ENCODE measurements around the gene SMC1B.

SMC1B gene

GRCh38 chr22:45418056-45418769 is 4.8 kb upstream of the SMC1B start:
- no peak overlapping the region for H2AFZ ChIP-seq (ENCODE audit: low read depth, low read length, severe bottlenecking)
- no peaks in the 10 kb centered on the region for H3F3A ChIP-seq (ENCODE audit: insufficient read depth)
- H3K36me3 ChIP-seq (ENCODE audit: low read length) = no peaks in the 10 kb centered on the region
- no peaks in the 10 kb centered on the region for H3K79me2 ChIP-seq (ENCODE audit: insufficient read depth, low read length)
- H3K27me3 ChIP-seq (ENCODE audit: low read length) = no peaks in the 10 kb centered on the region
- H3K4me3 ChIP-seq (ENCODE audit: insufficient read depth, low read length, poor library complexity, severe bottlenecking) = no peak overlapping the region
- no peaks in the 10 kb centered on the region for H3K9me2 ChIP-seq (replicated peaks; ENCODE audit: insufficient read depth, low read length)
- no peak overlapping the region for H3K4me2 ChIP-seq (ENCODE audit: low read depth, low read length, poor library complexity, severe bottlenecking)
- TF ChIP-seq EZH2phosphoT487 (conservative IDR thresholded peaks at IDR 0.05; ENCODE audit: low read length) = no peak
- TF ChIP-seq, protein P1, sequence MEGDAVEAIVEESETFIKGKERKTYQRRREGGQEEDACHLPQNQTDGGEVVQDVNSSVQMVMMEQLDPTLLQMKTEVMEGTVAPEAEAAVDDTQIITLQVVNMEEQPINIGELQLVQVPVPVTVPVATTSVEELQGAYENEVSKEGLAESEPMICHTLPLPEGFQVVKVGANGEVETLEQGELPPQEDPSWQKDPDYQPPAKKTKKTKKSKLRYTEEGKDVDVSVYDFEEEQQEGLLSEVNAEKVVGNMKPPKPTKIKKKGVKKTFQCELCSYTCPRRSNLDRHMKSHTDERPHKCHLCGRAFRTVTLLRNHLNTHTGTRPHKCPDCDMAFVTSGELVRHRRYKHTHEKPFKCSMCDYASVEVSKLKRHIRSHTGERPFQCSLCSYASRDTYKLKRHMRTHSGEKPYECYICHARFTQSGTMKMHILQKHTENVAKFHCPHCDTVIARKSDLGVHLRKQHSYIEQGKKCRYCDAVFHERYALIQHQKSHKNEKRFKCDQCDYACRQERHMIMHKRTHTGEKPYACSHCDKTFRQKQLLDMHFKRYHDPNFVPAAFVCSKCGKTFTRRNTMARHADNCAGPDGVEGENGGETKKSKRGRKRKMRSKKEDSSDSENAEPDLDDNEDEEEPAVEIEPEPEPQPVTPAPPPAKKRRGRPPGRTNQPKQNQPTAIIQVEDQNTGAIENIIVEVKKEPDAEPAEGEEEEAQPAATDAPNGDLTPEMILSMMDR (IDR thresholded peaks at IDR 0.05; ENCODE audit: insufficient read depth, low read length, poor library complexity, severe bottlenecking) = no peak
- H4K20me1 ChIP-seq (ENCODE audit: low read depth, low read length) = no peaks in the 10 kb centered on the region
- no peaks in the 10 kb centered on the region for H3K9me3 ChIP-seq (ENCODE audit: insufficient read depth, low read length)
- H3K9ac ChIP-seq (ENCODE audit: low read length) = no peak overlapping the region
- no peak overlapping the region for H3K27ac ChIP-seq (ENCODE audit: low read depth, low read length)

- no peaks in the 10 kb centered on the region for H3K9me3 ChIP-seq (ENCODE audit: insufficient read depth, low read length)
- H3K9me2 ChIP-seq (replicated peaks; ENCODE audit: insufficient read depth, low read length) = no peaks in the 10 kb centered on the region
- H2AFZ ChIP-seq (ENCODE audit: low read depth, low read length, severe bottlenecking) = no peak overlapping the region
- no peak overlapping the region for H3K4me3 ChIP-seq (ENCODE audit: insufficient read depth, low read length, poor library complexity, severe bottlenecking)
- no peak for TF ChIP-seq EZH2phosphoT487 (conservative IDR thresholded peaks at IDR 0.05; ENCODE audit: low read length)
- TF ChIP-seq, protein P1 (IDR thresholded peaks at IDR 0.05; ENCODE audit: insufficient read depth, low read length, poor library complexity, severe bottlenecking) = no peak
- no peak overlapping the region for H3K9ac ChIP-seq (ENCODE audit: low read length)
- H3K27me3 ChIP-seq (ENCODE audit: low read length) = no peaks in the 10 kb centered on the region
- no peak overlapping the region for H3K27ac ChIP-seq (ENCODE audit: low read depth, low read length)
- no peaks in the 10 kb centered on the region for H3K79me2 ChIP-seq (ENCODE audit: insufficient read depth, low read length)
- H3K36me3 ChIP-seq (ENCODE audit: low read length) = no peaks in the 10 kb centered on the region
- no peaks in the 10 kb centered on the region for H4K20me1 ChIP-seq (ENCODE audit: low read depth, low read length)
- no peaks in the 10 kb centered on the region for H3F3A ChIP-seq (ENCODE audit: insufficient read depth)
- H3K4me2 ChIP-seq (ENCODE audit: low read depth, low read length, poor library complexity, severe bottlenecking) = no peak overlapping the region
Measured at GRCh38 chr22:45413013-45413367, 409 bp downstream of the SMC1B start.

- Histone ChIP-seq H3K36me3 (ENCODE audit: low read length) (no peaks in the 10 kb centered on the region), H3F3A (ENCODE audit: insufficient read depth) (no peaks in the 10 kb centered on the region), H3K9me2 (replicated peaks; ENCODE audit: insufficient read depth, low read length) (no peaks in the 10 kb centered on the region), H3K27me3 (ENCODE audit: low read length) (no peaks in the 10 kb centered on the region), H3K27ac (ENCODE audit: low read depth, low read length) (no peak overlapping the region), H3K79me2 (ENCODE audit: insufficient read depth, low read length) (no peaks in the 10 kb centered on the region), H3K4me2 (ENCODE audit: low read depth, low read length, poor library complexity, severe bottlenecking) (no peak overlapping the region), H2AFZ (ENCODE audit: low read depth, low read length, severe bottlenecking) (no peak overlapping the region), H3K9me3 (ENCODE audit: insufficient read depth, low read length) (no peaks in the 10 kb centered on the region), H3K4me3 (ENCODE audit: insufficient read depth, low read length, poor library complexity, severe bottlenecking) (no peak overlapping the region), H4K20me1 (ENCODE audit: low read depth, low read length) (no peaks in the 10 kb centered on the region), H3K9ac (ENCODE audit: low read length) (no peak overlapping the region)
- TF ChIP-seq, protein P1 (IDR thresholded peaks at IDR 0.05; ENCODE audit: insufficient read depth, low read length, poor library complexity, severe bottlenecking) = no peak
- TF ChIP-seq EZH2phosphoT487 (conservative IDR thresholded peaks at IDR 0.05; ENCODE audit: low read length) = no peak
Measured at GRCh38 chr22:45407793-45408192, 5.6 kb downstream of the SMC1B start.

Measured in SU-DHL-6 (cell line).